NOMO-1 (cell line): Measurements from ENCODE around the gene AARS1.
"Not testable (repeated sequence)": the region's sequence is repeated elsewhere in the genome, so short reads cannot be mapped to it uniquely, and the experiment has no call there.

Experiments used
- DNase-seq, 2 experiments: peaks; one replicate each; lab custom pipeline; 2025; ENCODE audit not compliant: unreplicated experiment in 2 of 2; lab: John Stamatoyannopoulos, UW

The AARS1 gene

GRCh38 chr16:70226024-70226423 is 63.3 kb downstream of the AARS1 start:
- DNase-seq, result not testable (repeated sequence)

DNA sequence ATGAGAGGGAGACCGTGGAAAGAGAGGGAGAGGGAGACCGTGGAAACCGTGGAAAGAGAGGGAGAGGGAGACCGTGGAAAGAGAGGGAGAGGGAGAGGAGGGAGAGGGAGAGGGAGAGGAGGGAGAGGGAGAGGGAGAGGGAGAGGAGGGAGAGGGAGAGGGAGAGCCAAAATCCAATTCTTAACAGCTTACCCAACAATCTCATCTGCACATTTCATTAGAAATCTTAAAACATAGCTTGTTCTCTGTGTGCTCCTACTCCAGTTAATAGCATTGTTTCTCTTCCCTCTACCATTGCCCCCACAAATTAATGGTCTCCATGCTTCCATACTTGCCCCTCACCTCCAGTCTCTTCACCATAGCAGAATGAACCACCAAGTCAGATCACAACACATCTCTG is 63.9 kb downstream of the AARS1 start:
- DNase-seq, result not testable (repeated sequence)

GRCh38 chr16:70224645-70225044 is 64.7 kb downstream of the AARS1 start:
- DNase-seq, result not testable (repeated sequence)

DNA sequence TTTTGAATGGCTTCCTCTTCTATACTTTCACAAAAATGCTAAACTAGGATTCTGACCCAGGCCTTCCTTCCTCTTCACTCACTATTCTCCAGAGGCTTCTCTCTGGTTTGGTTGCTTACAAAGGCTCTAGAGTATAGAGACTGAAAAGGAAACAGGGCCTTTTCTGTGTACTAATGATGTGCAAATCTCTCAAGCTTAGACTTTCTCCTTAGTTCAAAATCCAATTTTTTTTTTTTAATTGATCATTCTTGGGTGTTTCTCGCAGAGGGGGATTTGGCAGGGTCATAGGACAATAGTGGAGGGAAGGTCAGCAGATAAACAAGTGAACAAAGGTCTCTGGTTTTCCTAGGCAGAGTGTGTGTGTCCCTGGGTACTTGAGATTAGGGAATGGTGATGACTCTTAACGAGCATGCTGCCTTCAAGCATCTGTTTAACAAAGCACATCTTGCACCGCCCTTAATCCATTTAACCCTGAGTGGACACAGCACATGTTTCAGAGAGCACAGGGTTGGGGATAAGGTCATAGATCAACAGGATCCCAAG is 65.3 kb downstream of the AARS1 start:
- DNase-seq, result not testable (repeated sequence)

GRCh38 chr16:70223216-70223615 is 66.1 kb downstream of the AARS1 start:
- DNase-seq, result not testable (repeated sequence)

DNA sequence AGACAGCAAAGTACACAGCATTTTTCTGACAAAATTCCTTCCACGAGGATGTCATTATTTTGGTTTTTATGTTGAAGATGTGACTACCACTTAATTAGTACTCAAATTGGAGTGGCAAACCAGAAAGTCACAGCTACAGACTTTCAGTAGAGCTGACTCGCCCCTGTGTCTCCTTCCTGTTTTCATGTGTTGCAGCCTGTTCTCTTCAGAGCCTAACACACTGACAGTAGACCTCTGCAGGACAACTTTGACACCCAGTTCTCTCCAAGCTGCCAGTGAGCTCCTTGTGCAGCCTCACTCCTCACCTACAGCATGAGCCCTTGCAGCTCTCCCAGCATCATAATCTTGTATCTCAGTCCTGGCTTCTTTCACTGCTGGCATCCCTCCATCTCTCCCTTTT is 66.7 kb downstream of the AARS1 start:
- DNase-seq, result not testable (repeated sequence)

DNA sequence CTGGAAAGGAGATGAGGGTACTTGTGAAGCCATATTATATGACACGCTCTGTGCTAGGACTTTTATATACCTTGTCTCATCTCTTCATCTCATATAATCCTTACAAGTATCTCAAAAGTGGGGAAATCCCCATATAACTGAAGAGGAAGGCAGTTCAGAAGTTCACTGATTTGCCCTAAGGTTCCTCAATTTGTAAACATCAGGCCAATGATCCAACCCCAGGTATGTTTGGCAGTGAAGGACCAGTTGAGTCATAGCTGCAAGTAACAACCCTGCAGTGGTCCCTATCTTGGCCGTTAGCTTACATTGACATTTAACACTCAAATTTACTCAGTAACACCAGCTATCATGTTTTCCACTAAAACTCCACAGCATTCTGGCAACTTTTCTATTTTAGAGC is 70.7 kb downstream of the AARS1 start:
- not testable (repeated sequence) for DNase-seq

GRCh38 chr16:70206382-70206781 is 82.9 kb downstream of the AARS1 start:
- DNase-seq, result not testable (repeated sequence)

DNA sequence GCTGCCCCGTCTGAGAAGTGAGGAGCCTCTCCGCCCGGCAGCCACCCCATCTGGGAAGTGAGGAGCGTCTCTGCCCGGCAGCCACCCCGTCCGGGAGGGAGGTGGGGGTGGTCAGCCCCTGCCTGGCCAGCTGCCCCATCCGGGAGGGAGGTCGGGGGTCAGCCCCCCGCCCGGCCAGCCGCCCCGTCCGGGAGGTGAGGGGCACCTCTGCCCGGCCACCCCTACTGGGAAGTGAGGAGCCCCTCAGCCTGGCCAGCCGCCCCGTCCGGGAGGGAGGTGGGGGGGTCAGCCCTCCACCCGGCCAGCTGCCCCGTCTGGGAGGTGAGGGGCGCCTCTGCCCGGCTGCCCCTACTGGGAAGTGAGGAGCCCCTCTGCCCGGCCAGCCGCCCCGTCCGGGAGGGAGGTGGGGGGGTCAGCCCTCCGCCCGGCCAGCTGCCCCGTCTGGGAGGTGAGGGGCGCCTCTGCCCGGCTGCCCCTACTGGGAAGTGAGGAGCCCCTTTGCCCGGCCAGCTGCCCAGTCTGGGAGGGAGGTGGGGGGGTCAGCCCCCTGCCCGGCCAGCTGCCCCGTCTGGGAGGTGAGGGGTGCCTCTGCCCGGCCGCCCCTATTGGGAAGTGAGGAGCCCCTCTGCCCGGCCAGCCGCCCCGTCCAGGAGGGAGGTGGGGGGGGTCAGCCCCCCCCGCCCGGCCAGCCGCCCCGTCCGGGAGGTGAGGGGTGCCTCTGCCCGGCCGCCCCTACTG is 84.5 kb downstream of the AARS1 start:
- not testable (repeated sequence) for DNase-seq

DNA sequence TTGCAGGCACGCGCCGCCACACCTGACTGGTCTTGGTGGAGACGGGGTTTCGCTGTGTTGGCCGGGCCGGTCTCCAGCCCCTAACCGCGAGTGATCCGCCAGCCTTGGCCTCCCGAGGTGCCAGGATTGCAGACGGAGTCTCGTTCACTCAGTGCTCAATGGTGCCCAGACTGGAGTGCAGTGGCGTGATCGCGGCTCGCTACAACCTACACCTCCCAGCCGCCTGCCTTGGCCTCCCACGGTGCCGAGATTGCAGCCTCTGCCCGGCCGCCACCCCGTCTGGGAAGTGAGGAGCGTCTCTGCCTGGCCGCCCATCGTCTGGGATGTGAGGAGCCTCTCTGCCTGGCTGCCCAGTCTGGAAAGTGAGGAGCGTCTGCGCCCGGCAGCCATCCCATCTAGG is 85.3 kb downstream of the AARS1 start:
- not testable (repeated sequence) for DNase-seq

GRCh38 chr16:70203508-70203907 is 85.8 kb downstream of the AARS1 start:
- DNase-seq, result not testable (repeated sequence)
